Right atrium auricular region (tissue), 2 donors: ENCODE measurements around the gene TMEM132C. TPM values are rescaled to one million over a fixed set of nuclear protein-coding genes. Genes with fewer than 3 reads are reported as not detected.

ENCODE experiments used
- DNase-seq: peaks from one replicate; pipeline ENCODE4 v3.0.0-alpha.2; 2019; ENCODE audit warnings: low spot score
- H3K27ac ChIP-seq, 2 donors: fragments of 200-600 bp; sonication (generic); 1 replicate in 1 of 2; 2 replicates in 1 of 2; pipeline ENCODE4 v1.5.1; 2016 to 2019
- H3K27me3 ChIP-seq, 2 donors: fragments of 200-600 bp; sonication (generic); one replicate each; pipeline versions ENCODE4 v1.5.1 to v1.6.0; 2017 to 2019
- H3K36me3 ChIP-seq: fragments of 200-600 bp; sonication (generic); one replicate; pipeline ENCODE4 v1.5.1; 2016
- H3K4me1 ChIP-seq, 2 donors: fragments of 200-600 bp; sonication (generic); one replicate each; pipeline versions ENCODE4 v1.5.1 to v1.6.0; 2017 to 2019
- H3K4me3 ChIP-seq, 2 donors: fragments of 200-600 bp; sonication (generic); 1 replicate in 1 of 2; 2 replicates in 1 of 2; pipeline ENCODE4 v1.5.1; 2017 to 2019; ENCODE audit warnings: mild to moderate bottlenecking in 1 of 2, moderate library complexity in 1 of 2
- H3K9me3 ChIP-seq, 2 donors: fragments of 200-600 bp; sonication (generic); one replicate each; pipeline ENCODE4 v1.5.1; 2019
- CTCF ChIP-seq, 2 donors: fragments of 200-600 bp; sonication (generic); IDR thresholded peaks; one replicate each; pipeline ENCODE4 v1.5.1; 2019; ENCODE audit warnings: antibody characterized with exemption in 2 of 2
- microRNA-seq, 2 donors: library from miRNA; unstranded; fragments of <30 nt; microRNA quantifications; one replicate each; pipeline ENCODE4, GENCODE V29; 2016 to 2017; ENCODE audit warnings: borderline number of aligned reads in 2 of 2, borderline replicate concordance in 1 of 2
- total RNA-seq, 2 donors: library from RNA; depleted of rRNA; stranded (reverse); fragments of >200 nt; gene quantifications; one replicate each; pipeline ENCODE4 v1.1.0, GENCODE V29; 2016

TMEM132C gene
- total RNA-seq, 2 donors from 2014 or later: 5.3 to 10.5 TPM

- no peaks in the 10 kb centered on the region for H3K9me3 ChIP-seq
- no peaks in the 10 kb centered on the region for H3K36me3 ChIP-seq
- no peaks in the 10 kb centered on the region for H3K4me1 ChIP-seq
- H3K4me3 ChIP-seq: no peak overlapping the region
- no peak for DNase-seq
- H3K27ac ChIP-seq: no peak overlapping the region
- no peaks in the 10 kb centered on the region for H3K27me3 ChIP-seq
- TF ChIP-seq CTCF (IDR thresholded peaks at IDR 0.05): no peak
Observed at GRCh38 chr12:128754275-128754674, 487.3 kb downstream of the TMEM132C start.

GRCh38 chr12:128755566-128755965 lies 488.6 kb downstream of the TMEM132C start:
- TF ChIP-seq CTCF (IDR thresholded peaks at IDR 0.05): no peak
- Histone ChIP-seq H3K4me3 (no peak overlapping the region), H3K36me3 (no peaks in the 10 kb centered on the region), H3K4me1 (no peaks in the 10 kb centered on the region), H3K27ac (no peak overlapping the region), H3K27me3 (no peaks in the 10 kb centered on the region), H3K9me3 (no peaks in the 10 kb centered on the region)
- no peak for DNase-seq

Small RNAs within 50 kb of the gene (microRNA-seq; reads per million reads assigned to microRNA genes)
- gene MIR3612 (0.71 to 1.4 reads per million in 2 donors), gene MIR4419B (0 reads per million in 2 donors)
